Measurements from ENCODE around the gene CDK19.

The CDK19 gene

DNA sequence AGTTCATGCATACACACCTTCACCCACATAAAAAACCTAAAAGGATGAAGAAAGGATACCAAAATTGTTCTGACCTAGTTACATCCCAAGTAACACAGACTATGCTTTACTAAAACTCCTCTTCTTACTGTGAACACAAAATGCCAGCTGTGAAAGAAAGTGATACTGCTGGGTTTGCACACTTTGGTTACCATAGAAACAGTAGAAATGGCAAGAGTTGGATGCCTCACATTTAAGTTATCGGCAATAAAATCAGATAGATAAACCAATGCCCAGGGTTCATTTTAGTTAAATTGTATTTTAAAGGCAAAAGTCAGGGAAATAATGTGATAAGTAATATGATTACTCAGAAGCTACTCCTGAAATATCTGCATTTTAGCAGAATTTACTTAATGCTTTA is 161.9 kb downstream of the CDK19 start:
- Histone ChIP-seq H3K36me3 (no peaks in the 10 kb centered on the region), H3K4me1 (peaks cover 0 to 20% (median 3%) of the 10 kb centered on the region in 4 donors), H3K27me3 (no peaks in the 10 kb centered on the region), H3K9me3 (no peaks in the 10 kb centered on the region), H3K4me3 (no peak overlapping the region), H3K27ac (no peak overlapping the region)
- DNase-seq: no peak
- TF ChIP-seq, protein P1, sequence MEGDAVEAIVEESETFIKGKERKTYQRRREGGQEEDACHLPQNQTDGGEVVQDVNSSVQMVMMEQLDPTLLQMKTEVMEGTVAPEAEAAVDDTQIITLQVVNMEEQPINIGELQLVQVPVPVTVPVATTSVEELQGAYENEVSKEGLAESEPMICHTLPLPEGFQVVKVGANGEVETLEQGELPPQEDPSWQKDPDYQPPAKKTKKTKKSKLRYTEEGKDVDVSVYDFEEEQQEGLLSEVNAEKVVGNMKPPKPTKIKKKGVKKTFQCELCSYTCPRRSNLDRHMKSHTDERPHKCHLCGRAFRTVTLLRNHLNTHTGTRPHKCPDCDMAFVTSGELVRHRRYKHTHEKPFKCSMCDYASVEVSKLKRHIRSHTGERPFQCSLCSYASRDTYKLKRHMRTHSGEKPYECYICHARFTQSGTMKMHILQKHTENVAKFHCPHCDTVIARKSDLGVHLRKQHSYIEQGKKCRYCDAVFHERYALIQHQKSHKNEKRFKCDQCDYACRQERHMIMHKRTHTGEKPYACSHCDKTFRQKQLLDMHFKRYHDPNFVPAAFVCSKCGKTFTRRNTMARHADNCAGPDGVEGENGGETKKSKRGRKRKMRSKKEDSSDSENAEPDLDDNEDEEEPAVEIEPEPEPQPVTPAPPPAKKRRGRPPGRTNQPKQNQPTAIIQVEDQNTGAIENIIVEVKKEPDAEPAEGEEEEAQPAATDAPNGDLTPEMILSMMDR (IDR thresholded peaks at IDR 0.05): no peak
- intact Hi-C loops (cut with DNase I; ENCODE audit: low total_unique reads): no loop called here

DNA sequence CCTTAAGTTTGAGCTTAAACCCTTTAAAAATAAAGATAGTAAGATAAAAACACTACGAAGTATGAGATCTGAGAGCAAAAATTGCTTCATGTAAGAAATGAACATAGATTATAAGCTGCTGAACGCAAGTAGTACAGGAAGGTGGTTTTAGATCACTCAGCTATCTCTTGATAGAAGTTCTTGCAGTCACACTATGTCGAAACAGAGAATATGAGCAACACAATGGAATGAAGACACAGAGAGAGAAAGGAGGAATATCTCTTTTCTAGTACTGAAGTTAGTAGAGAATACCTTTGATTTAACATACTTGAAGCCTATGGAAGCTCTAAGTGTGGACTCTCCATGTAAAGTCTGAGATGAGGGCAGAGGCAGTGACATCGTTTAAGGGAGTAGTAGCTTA is 162.7 kb downstream of the CDK19 start:
- Histone ChIP-seq H3K27me3 (no peaks in the 10 kb centered on the region), H3K36me3 (no peaks in the 10 kb centered on the region), H3K4me3 (no peak overlapping the region), H3K27ac (no peak overlapping the region), H3K4me1 (peaks cover 0 to 20% (median 3%) of the 10 kb centered on the region in 4 donors), H3K9me3 (no peaks in the 10 kb centered on the region)
- DNase-seq: no peak
- TF ChIP-seq, protein P1 (IDR thresholded peaks at IDR 0.05): no peak
- intact Hi-C loops (cut with DNase I; ENCODE audit: low total_unique reads): no loop called here

DNA sequence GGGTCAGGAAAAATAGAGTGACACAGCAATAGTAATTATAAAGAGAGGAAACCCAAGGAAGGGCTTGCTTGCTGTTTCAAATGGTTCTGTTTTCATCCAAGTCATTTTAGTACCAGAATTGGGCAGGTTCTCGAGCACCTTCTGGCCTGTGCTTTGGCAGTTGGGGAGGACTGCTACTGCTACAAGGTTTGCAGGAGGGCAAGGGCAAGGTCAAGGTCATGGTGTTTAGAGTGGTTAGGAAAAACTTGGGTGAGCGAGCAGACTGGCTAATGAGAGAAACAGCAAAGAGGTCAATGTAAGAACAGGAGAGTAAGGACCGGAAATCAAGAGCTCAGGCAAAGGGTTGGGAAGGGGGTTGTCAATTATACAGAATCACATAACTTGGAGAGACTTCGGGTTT is 164.5 kb downstream of the CDK19 start:
- H3K4me3 ChIP-seq: no peak overlapping the region
- intact Hi-C loops (cut with DNase I; ENCODE audit: low total_unique reads): no loop called here
- no peaks in the 10 kb centered on the region for H3K27me3 ChIP-seq
- TF ChIP-seq, protein P1 (IDR thresholded peaks at IDR 0.05): no peak
- peaks cover 6 to 8% (median 7%) of the 10 kb centered on the region in 3 donors for H3K36me3 ChIP-seq
- no peaks in the 10 kb centered on the region for H3K9me3 ChIP-seq
- H3K4me1 ChIP-seq: peaks cover 0 to 20% (median 3%) of the 10 kb centered on the region in 4 donors
- H3K27ac ChIP-seq: no peak overlapping the region
- DNase-seq: no peak

DNA sequence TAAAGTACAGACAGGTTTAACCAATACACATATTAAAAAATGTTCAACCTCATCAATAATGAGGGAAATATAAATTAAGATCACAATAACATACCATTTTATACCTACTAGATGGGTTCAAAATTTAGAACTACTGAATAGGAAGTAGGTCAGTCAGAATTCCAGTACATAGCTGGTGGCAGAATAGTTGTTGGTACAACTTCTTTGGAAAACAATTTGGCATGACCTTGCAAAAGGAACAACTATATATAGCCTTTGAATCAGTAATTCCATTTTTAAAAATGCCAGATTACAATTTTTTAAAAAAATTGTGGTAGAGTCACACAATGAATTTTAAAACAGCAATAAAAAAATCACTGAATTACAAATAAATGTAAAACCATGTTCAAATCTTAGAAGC is 165.6 kb downstream of the CDK19 start:
- intact Hi-C loops (cut with DNase I; ENCODE audit: low total_unique reads): no loop called here

DNA sequence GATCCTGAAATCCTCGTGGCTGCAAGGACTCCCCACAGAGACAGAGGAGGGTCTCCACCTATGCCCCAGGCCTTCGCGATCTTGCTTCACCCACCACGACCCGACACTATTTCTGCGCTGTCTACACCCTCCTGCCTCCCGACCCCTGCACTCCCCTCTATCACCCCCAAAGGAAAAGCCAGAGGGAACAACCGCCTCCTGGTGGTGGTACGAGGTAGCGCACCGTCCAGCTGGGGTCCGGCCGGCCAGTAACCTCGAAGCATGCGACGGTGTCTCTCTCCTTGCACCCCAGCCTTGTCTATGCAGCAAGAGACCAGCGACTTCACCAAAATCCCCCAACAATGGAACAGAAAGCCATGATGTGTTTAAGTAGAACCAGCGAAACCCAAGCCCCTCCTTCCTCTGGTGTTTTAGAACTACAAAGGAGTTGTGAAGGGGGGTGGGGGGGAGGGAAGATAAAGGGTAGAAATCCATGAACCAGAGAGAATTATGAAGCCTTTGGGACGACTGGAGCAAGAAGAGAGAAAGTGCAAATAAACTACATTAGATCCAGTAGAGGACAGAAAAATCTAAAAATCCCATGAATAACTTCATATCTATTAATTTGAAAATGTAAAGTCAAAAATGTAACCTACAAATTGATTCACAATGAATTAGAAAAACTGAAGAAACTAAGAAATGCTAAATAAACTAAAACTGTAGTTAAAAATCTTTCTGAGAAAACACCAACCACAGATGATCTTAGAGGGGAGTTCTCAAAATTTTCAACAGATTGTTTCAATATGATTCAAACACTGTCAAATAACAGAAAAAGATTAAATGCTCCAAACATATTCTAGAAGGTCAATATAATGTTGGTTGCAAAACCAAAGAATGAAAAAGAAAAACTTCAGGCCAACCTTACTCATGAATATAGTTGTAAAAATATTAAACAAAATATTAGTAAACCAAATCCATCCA is 168.0 kb downstream of the CDK19 start:
- TF ChIP-seq, protein P1 (IDR thresholded peaks at IDR 0.05): no peak
- Histone ChIP-seq H3K4me1 (peaks cover 0 to 20% (median 3%) of the 10 kb centered on the region in 4 donors), H3K36me3 (peaks cover 10 to 12% (median 10%) of the 10 kb centered on the region in 3 donors), H3K27me3 (no peaks in the 10 kb centered on the region), H3K4me3 (no peak overlapping the region), H3K27ac (no peak overlapping the region), H3K9me3 (no peaks in the 10 kb centered on the region)
- no peak for DNase-seq
- intact Hi-C loops (cut with DNase I; ENCODE audit: low total_unique reads): no loop called here

More for the DNA sequence above, 165.6 kb downstream of the CDK19 start:
- H3K27me3 ChIP-seq: no peaks in the 10 kb centered on the region
- peak overlapping the region in 1 of 2 donors; percentile 45 for H3K27ac ChIP-seq
- peaks cover 10 to 12% (median 10%) of the 10 kb centered on the region in 3 donors for H3K36me3 ChIP-seq
- TF ChIP-seq, protein P1 (IDR thresholded peaks at IDR 0.05): no peak
- no peaks in the 10 kb centered on the region for H3K9me3 ChIP-seq
- no peak for DNase-seq
- no peak overlapping the region for H3K4me3 ChIP-seq
- H3K4me1 ChIP-seq: peaks cover 0 to 20% (median 3%) of the 10 kb centered on the region in 4 donors
